ENCODE results near the gene PKN1.

PKN1 gene

GRCh38 chr19:14434543-14435319, 1.6 kb downstream of the PKN1 start:
- peak overlapping the region; percentile 68 for H3K4me3 ChIP-seq (ENCODE audit: low read length)

GRCh38 chr19:14435320-14436050, 2.4 kb downstream of the PKN1 start:
- no peak overlapping the region for H3K4me3 ChIP-seq (ENCODE audit: low read length)
- TF ChIP-seq CTCF (conservative IDR thresholded peaks at IDR 0.05; ENCODE audit: low read depth, low read length), result no peak
- no peak for DNase-seq (ENCODE audit: low read depth)

More at GRCh38 chr19:14434543-14435319, 1.6 kb downstream of the PKN1 start:
- no peak for TF ChIP-seq CTCF (conservative IDR thresholded peaks at IDR 0.05; ENCODE audit: low read depth, low read length)
- DNase-seq (ENCODE audit: low read depth), result peak; percentile 54

- no peak for TF ChIP-seq CTCF (conservative IDR thresholded peaks at IDR 0.05; ENCODE audit: low read depth, low read length)
- no peak overlapping the region for H3K4me3 ChIP-seq (ENCODE audit: low read length)
- no peak for DNase-seq (ENCODE audit: low read depth)
Observed at GRCh38 chr19:14437578-14438140, 4.6 kb downstream of the PKN1 start.

- TF ChIP-seq CTCF (conservative IDR thresholded peaks at IDR 0.05; ENCODE audit: low read depth, low read length), result no peak
- no peak for DNase-seq (ENCODE audit: low read depth)
- H3K4me3 ChIP-seq (ENCODE audit: low read length), result no peak overlapping the region
Observed at GRCh38 chr19:14439014-14439413, 5.9 kb downstream of the PKN1 start.

GRCh38 chr19:14440049-14440448, 6.9 kb downstream of the PKN1 start:
- no peak for DNase-seq (ENCODE audit: low read depth)
- H3K4me3 ChIP-seq (ENCODE audit: low read length), result no peak overlapping the region

More at GRCh38 chr19:14440049-14440448, 6.9 kb downstream of the PKN1 start:
- TF ChIP-seq CTCF (conservative IDR thresholded peaks at IDR 0.05; ENCODE audit: low read depth, low read length), result no peak
